Endothelial cell of umbilical vein (primary cell): Measurements from ENCODE around the gene PHF2.

Experiments used
- CTCF ChIP-seq, 2 donors: IDR thresholded peaks; 1 replicate in 1 of 2; 2 replicates in 1 of 2; pipeline ENCODE4 v1.5.1; 2011; ENCODE audit warnings: low read length in 2 of 2, mild to moderate bottlenecking in 2 of 2, moderate library complexity in 2 of 2, control low read depth in 1 of 2, inconsistent platforms in 1 of 2, low read depth in 1 of 2; ENCODE audit not compliant: insufficient read depth in 1 of 2; ENCODE audit errors: extremely low read depth in 1 of 2
- EZH2 ChIP-seq: IDR thresholded peaks from 2 replicates; pipeline ENCODE4 v1.6.1; 2012; ENCODE audit warnings: borderline replicate concordance, low read depth, mild to moderate bottlenecking, moderate library complexity, low read length, inconsistent platforms; ENCODE audit not compliant: severe bottlenecking
- MAX ChIP-seq: IDR thresholded peaks from 2 replicates; pipeline ENCODE4 v1.6.1; 2011; ENCODE audit not compliant: insufficient read depth, insufficient read length
- POLR2AphosphoS5 ChIP-seq: IDR thresholded peaks from 2 replicates; pipeline ENCODE4 v1.6.1; 2012; ENCODE audit warnings: low read depth, mild to moderate bottlenecking, control low read depth, low read length, moderate library complexity; ENCODE audit not compliant: insufficient read depth

- TF ChIP-seq CTCF (IDR thresholded peaks at IDR 0.05; ENCODE audit: extremely low read depth in 1 of 2, insufficient read depth in 1 of 2, low read depth in 1 of 2, low read length in 2 of 2) (no peak), MAX (no peak), EZH2 (no peak), POLR2AphosphoS5 (no peak)
Observed at GRCh38 chr9:93574091-93574899, 2.1 kb upstream of the PHF2 start.
